Heart right ventricle (tissue), 16 donors: ENCODE measurements around the gene COX8C. TPM values are rescaled to one million over a fixed set of nuclear protein-coding genes. Genes with fewer than 3 reads are reported as not detected.
"Not testable (repeated sequence)": the region's sequence is repeated elsewhere in the genome, so short reads cannot be mapped to it uniquely, and the experiment has no call there.

Experiments
- ATAC-seq, 8 donors: fragments of 200-7000 bp; cut with Tn5 transposase; one replicate each; pipeline ENCODE4 v1.9.1; 2020; ENCODE audit warnings: mild to moderate bottlenecking in 8 of 8, moderate library complexity in 8 of 8, moderate number of reproducible peaks in 1 of 8
- DNase-seq, 2 donors: peaks; one replicate each; pipeline ENCODE4 v3.0.0-alpha.2; 2020
- H3K27ac ChIP-seq, 10 donors: fragments of 200-600 bp; sonication (generic) in 2 of 10; one replicate each; pipeline versions ENCODE4 v1.5.0 to v1.8.0; 2020 to 2022; ENCODE audit warnings: mild to moderate bottlenecking in 3 of 10
- H3K27me3 ChIP-seq, 7 donors: fragments of 200-600 bp; one replicate each; pipeline ENCODE4 v1.8.0; 2021 to 2022; ENCODE audit warnings: mild to moderate bottlenecking in 2 of 7
- H3K36me3 ChIP-seq, 9 donors: fragments of 200-600 bp; sonication (generic) in 1 of 9; one replicate each; pipeline versions ENCODE4 v1.5.0 to v1.8.0; 2020 to 2022; ENCODE audit warnings: mild to moderate bottlenecking in 2 of 9
- H3K4me1 ChIP-seq, 9 donors: fragments of 200-600 bp; sonication (generic) in 1 of 9; one replicate each; pipeline versions ENCODE4 v1.5.0 to v1.8.0; 2020 to 2022; ENCODE audit warnings: mild to moderate bottlenecking in 4 of 9
- H3K4me3 ChIP-seq, 10 donors: fragments of 200-600 bp; sonication (generic) in 2 of 10; one replicate each; pipeline versions ENCODE4 v1.5.0 to v1.8.0; 2020 to 2022; ENCODE audit warnings: mild to moderate bottlenecking in 7 of 10, moderate library complexity in 2 of 10
- H3K9me3 ChIP-seq, 11 donors: fragments of 200-600 bp in 10 of 11; sonication (generic) in 2 of 11; one replicate each; pipeline versions ENCODE4 v1.5.0 to v1.8.0; 2013 to 2022; ENCODE audit warnings: mild to moderate bottlenecking in 2 of 11, control low read depth in 1 of 11, moderate library complexity in 1 of 11
- CTCF ChIP-seq, 9 donors: fragments of 200-600 bp; sonication (generic) in 2 of 9; IDR thresholded peaks; one replicate each; pipeline versions ENCODE4 v1.5.0 to v1.8.0; 2021 to 2022; ENCODE audit warnings: antibody characterized with exemption in 9 of 9, mild to moderate bottlenecking in 5 of 9, moderate library complexity in 1 of 9
- WGBS, 2 donors: extraction: QIAGEN DNeasy Blood & Tissue Kit; methylation state at CpG; one replicate each; pipeline ENCODE4 v1.1.7; 2013; ENCODE audit warnings: inconsistent platforms in 1 of 2; 5-methylcytosine and 5-hydroxymethylcytosine counted together
- intact Hi-C, 10 donors: fragments of 100-400 bp; cut with DNase I; formaldehyde crosslinking; loops; one replicate each; pipeline versions ENCODE4 v1.11.1 to v1.14.2; 2022
- polyA plus RNA-seq, 2 donors: library from polyadenylated mRNA; stranded (reverse); fragments of 200-250 nt; gene quantifications; one replicate each; pipeline ENCODE4 v1.2.3, GENCODE V29; 2013
- total RNA-seq, 10 donors: library from RNA; stranded (reverse); fragmentation: NEBNext Ultra II Directional in 3 of 10; extraction: Animal tissue kit (Norgen Biotek cat#: 25700) in 3 of 10; gene quantifications; one replicate each; pipeline versions ENCODE4 v1.2.1 to v1.2.4, GENCODE V29; 2021 to 2023
- donor health status: Arrhythmogenic right ventricular cardiomyopathy.
- donor health status: ischemic (EF 13 %, LVEDD 7.1; RV severe dilation, severe dysfunction).
- donor health status: healthy with polysubstance abuse.
- donor health status: DM: no; HTN: yes; CAD: no.
- donor health status: DM: no; HTN: no; CAD: no.
- donor health status: ischemic (EF 25% LVEDD 6.9; RV normal size, moderate dysfunction).
- donor health status: ischemic (EF 25% LVEDD 5.7; RV mildly dilated, moderate dysfunction).
- donor health status: healthy.
- donor health status: DM: yes; HTN: yes; CAD: no.
- donor health status: Ischemic cardiomyopathy.
- donor health status: ischemic (EF 35%, LVEDD 5.7; RV mildly dilated, moderate dysfunction).
- donor health status: nonischemic (EF 11% LVEDD 7.7; RV severe dilation, severe dysfunction).
- donor health status: DM: yes; HTN: yes; CAD: no.
- donor health status: PGD.
- donor health status: ischemic (EF 29% LVEDD 5.4; RV normal size, mild dysfunction).
- donor health status: nonischemic (EF 23%, LVEDD 6.1; RV moderate dilation, normal function).

COX8C gene
- total and polyA plus RNA-seq, 12 donors: 0.61 to 1.3 (median 0.72) TPM; not detected in 7

- DNase-seq (no peak), ATAC-seq (no peak)
- 76 to 84% methylated on average over 6 of the region's 6 CpGs for whole genome bisulfite sequencing, 2 donors
- Histone ChIP-seq H3K27ac (no peak overlapping the region), H3K4me1 (no peaks in the 10 kb centered on the region), H3K4me3 (no peak overlapping the region), H3K27me3 (no peaks in the 10 kb centered on the region), H3K36me3 (no peaks in the 10 kb centered on the region), H3K9me3 (peaks cover 0 to 17% (median 0%) of the 10 kb centered on the region in 11 donors)
- TF ChIP-seq CTCF (IDR thresholded peaks at IDR 0.05): no peak
- intact Hi-C loops: loop anchor here in 1 of 10 donors (10.0 kb wide), 1 partner anchor 129 kb away; no protein-coding TSS in a partner anchor
These were observed 28.7 kb downstream of the COX8C start for GRCh38 chr14:93375673-93376156.

- Histone ChIP-seq H3K4me1 (no peaks in the 10 kb centered on the region), H3K4me3 (no peak overlapping the region), H3K27me3 (no peaks in the 10 kb centered on the region), H3K27ac (no peak overlapping the region), H3K9me3 (no peaks in the 10 kb centered on the region), H3K36me3 (no peaks in the 10 kb centered on the region)
- 42 to 62% methylated on average over 1 of the region's 1 CpG for WGBS, 2 donors
- ATAC-seq: no peak
- intact Hi-C loops: loop anchor here in 1 of 10 donors (10.0 kb wide), 1 partner anchor 125 kb away; no protein-coding TSS in a partner anchor
- no peak for TF ChIP-seq CTCF (IDR thresholded peaks at IDR 0.05)
- DNase-seq: no peak
These were observed 32.8 kb downstream of the COX8C start for GRCh38 chr14:93379831-93380230.

GRCh38 chr14:93381644-93382043, 34.7 kb downstream of the COX8C start:
- H3K36me3 ChIP-seq: no peaks in the 10 kb centered on the region
- intact Hi-C loops: no loop called here
- ATAC-seq (no peak), DNase-seq (no peak)
- TF ChIP-seq CTCF (IDR thresholded peaks at IDR 0.05): peak in 1 of 9 donors; percentile 5
- H3K9me3 ChIP-seq: no peaks in the 10 kb centered on the region
- no peak overlapping the region for H3K27ac ChIP-seq
- no peaks in the 10 kb centered on the region for H3K4me1 ChIP-seq
- no peaks in the 10 kb centered on the region for H3K27me3 ChIP-seq
- H3K4me3 ChIP-seq: no peak overlapping the region
- 39 to 45% methylated on average over 1 of the region's 1 CpG for WGBS, 2 donors

GRCh38 chr14:93384256-93384655, 37.3 kb downstream of the COX8C start:
- intact Hi-C loops: not testable (repeated sequence)

GRCh38 chr14:93395231-93395630, 48.2 kb downstream of the COX8C start:
- H3K4me3 ChIP-seq: no peak overlapping the region

More at GRCh38 chr14:93384256-93384655, 37.3 kb downstream of the COX8C start:
- DNase-seq, H3K9me3 ChIP-seq, H3K27ac ChIP-seq, H3K4me1 ChIP-seq, H3K4me3 ChIP-seq, ATAC-seq, H3K36me3 ChIP-seq, H3K27me3 ChIP-seq: not testable (repeated sequence)
- 52 to 71% methylated on average over 1 of the region's 1 CpG for WGBS, 2 donors

More at GRCh38 chr14:93395231-93395630, 48.2 kb downstream of the COX8C start:
- Histone ChIP-seq H3K27ac (no peak overlapping the region), H3K36me3 (no peaks in the 10 kb centered on the region), H3K9me3 (peaks cover 0 to 17% (median 6%) of the 10 kb centered on the region in 11 donors), H3K27me3 (no peaks in the 10 kb centered on the region), H3K4me1 (no peaks in the 10 kb centered on the region)
- DNase-seq: no peak
- no peak for ATAC-seq
- intact Hi-C loops: no loop called here
- no peak for TF ChIP-seq CTCF (IDR thresholded peaks at IDR 0.05)
